Activated naive CD8-positive, alpha-beta T cell treated with anti-CD3 and anti-CD28 coated beads, Interleukin-2, amount 50 U/mL, for 16 hours (primary cell): ENCODE measurements around the gene SYT5.
A peak's percentile ranks its signal among the peaks of the same experiment; 100 is the strongest.
"Not testable (repeated sequence)": the region's sequence is repeated elsewhere in the genome, so short reads cannot be mapped to it uniquely, and the experiment has no call there.

Experiments
- DNase-seq: peaks from one replicate; pipeline ENCODE4 v3.0.0-alpha.2; 2020; ENCODE audit warnings: low read depth, low spot score

Gene SYT5

GRCh38 chr19:55179606-55180484 lies at the start of gene SYT5:
Gene SYT5 (minus strand): TSS chr19:55180289. CDS start chr19:55179041, 1,248 bp downstream.
- DNase-seq, result peak; percentile 42

GRCh38 chr19:55229789-55230182 lies 49.7 kb upstream of the SYT5 start:
- DNase-seq, result no peak

DNA sequence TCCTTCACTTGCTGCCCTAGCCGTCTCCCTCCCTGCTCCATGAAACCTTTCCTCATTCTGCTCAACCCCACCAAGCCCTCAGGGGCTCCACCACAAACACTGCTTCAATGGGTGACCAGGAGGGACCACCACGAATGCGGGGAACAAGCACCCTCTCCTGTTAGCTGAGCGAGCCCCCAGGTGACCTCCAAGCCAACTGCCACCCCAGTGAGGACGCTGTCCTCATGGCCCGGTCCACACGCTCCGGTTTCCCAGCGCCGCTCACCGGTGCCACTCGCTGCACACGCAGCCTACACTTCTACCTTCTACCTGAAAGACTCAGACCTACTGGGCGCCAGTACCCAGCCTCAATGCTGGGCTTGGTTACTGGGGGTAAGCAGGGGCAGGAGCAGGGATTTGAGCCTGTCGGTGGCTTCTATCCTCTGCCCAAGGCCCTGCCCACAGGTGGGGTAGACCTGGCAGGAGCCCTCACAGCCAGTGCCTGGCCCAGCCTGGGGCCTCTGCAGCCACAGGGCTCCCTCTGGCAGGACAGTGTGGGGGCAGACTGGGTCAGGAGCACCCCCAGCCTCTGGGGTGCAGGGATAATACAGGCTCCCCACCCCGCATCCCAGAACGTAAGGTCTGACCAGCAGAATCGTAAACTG lies 49.2 kb upstream of the SYT5 start:
- DNase-seq, result no peak

GRCh38 chr19:55228403-55229031 lies 48.4 kb upstream of the SYT5 start, which contains the start of gene TMEM86B:
Gene TMEM86B (minus strand): TSS chr19:55228763. CDS start chr19:55228741, 22 bp downstream.
- no peak for DNase-seq

- no peak for DNase-seq
These were observed 47.9 kb upstream of the SYT5 start for GRCh38 chr19:55228015-55228391.

DNA sequence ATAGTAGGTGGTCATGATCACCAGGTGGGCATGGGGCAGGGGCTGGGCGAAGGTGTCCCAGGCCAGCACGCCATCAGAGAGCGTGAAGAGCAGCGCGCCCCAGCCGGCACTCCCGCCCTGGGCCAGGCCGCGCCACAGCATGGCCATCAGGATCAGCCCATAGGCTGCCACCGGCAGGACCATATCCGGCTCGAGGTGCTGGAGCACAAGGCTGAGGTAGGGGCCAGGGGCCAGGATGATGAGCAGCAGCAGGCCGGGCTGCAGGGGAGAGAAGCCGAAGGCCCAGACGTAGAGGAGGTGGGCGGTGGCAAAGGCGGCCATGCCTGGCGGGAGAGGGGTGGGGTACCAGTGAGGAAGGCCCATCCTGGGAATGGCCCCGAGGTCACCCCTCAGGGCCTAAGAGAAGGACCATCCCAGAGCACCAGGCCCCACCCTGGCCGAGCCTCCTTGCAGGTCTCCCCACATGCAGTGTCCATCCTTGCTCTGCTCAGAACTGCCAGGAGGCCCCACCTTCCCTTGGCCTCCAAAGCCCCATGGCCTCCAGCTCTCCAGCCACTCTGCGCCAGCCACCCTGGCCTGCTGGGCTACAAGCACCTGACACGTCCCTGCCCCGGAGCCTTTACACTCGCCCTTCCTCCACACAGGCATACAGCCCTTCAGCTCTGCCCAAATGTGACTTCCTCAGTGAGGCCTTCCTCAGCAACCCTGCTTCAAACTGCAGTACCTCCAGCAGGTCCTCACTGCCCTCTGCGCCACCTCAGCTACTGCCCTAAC lies 47.3 kb upstream of the SYT5 start:
- DNase-seq, result no peak

DNA sequence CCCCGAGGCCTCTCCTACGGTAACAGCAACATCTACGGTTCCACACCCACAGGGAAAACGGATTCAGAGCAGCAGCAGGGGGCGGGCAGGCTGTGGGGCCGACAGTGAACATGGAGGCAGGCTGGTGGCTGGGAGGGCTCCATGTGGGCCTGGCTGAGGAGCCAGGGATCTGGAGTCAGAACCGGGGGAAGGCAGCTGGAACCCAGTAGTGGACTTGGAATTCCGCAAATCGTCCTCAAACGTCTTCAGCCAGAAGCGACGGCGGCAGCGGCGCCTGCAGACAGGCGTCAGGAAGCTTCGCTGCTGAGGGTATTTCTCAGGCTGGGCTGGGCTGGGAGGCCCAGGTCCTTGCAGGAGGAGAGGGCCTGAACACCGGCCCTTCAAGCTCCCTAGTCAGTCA lies 46.7 kb upstream of the SYT5 start:
- no peak for DNase-seq

DNA sequence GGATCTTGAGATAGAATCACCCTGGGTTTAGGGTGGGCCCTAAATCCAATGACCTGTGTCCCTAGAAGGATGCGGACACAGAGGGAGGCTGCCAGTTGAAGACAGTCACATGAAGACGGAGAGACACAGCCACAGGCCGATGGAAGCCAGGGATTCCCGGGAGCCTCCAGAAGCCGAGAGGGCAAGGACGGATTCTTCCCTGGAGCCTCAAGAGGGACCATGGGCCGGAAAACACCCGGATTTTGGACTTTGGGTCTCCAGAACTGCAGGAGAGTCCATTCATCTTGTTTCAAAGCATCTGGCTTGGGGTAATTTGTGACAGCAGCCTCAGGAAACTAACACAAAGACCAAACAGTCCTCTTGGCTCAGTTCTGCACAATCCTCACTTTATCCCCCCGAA lies 46.2 kb upstream of the SYT5 start:
- no peak for DNase-seq

DNA sequence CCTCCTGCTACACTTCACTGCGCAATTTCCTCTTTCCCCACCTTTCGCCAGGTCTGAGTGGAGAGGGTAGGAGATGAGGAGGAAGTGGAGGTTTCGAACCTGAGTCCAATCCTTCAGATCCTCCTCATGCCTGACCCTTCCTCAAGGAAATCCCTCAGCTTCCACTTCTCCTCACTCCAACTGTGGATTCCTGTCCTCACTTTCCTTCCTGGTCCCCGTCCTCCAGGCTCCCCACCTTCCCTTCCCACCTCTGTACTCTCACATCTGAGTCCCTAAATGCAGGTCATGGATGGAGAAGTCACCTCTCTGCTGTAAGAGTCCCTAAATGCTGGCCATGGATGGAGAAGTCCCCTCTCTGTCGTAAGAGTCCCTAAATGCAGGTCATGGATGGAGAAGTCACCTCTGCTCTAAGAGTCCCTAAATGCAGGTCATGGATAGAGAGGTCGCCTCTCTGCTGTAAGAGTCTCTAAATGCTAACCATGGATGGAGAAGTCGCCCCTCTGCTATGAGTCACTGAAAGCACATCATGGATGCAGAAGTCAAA lies 45.4 kb upstream of the SYT5 start:
- no peak for DNase-seq

- DNase-seq, result not testable (repeated sequence)
These were observed 44.8 kb upstream of the SYT5 start for GRCh38 chr19:55224679-55225414.

GRCh38 chr19:55224038-55224665 lies 44.1 kb upstream of the SYT5 start:
- DNase-seq, result no peak

DNA sequence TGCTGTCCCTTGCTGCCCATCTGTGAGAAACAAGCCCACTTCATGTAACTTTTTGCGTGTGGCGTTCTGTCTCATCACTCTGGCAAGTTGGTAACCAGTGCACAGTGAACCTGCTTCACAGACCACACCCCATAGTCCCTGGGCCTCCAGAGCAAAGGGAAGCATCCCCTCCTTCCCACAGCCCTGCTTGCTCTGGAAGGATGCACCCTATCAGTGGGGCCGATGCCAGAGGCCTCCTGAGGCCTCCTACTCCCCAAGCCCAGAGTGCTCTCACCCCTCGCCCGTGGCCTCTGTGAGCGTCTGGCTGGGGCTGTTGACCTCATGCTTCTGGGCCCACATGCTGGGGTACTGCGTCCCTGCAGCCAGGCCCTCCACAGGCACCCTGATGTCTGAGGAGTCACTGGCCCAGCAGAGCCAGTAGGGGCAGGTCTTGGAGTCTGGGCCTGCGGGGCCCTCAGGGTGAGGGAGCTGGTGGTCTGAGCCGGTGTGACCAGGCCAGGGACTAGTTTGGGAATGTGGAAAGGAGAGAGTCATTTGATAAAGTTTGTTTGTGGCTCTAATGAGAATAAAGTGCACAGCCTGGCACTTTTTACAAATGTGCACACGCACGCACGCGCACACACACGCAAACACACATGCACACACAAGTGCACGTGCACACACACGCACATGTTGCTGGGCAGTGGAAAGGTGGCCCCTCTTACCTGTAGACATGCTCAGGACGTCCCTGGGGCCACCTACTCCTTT lies 43.4 kb upstream of the SYT5 start:
- no peak for DNase-seq

GRCh38 chr19:55220525-55220924 lies 40.4 kb upstream of the SYT5 start:
- no peak for DNase-seq

GRCh38 chr19:55216461-55217198 lies 36.5 kb upstream of the SYT5 start:
- DNase-seq, result no peak

GRCh38 chr19:55213547-55213946 lies 33.5 kb upstream of the SYT5 start:
- DNase-seq, result no peak

DNA sequence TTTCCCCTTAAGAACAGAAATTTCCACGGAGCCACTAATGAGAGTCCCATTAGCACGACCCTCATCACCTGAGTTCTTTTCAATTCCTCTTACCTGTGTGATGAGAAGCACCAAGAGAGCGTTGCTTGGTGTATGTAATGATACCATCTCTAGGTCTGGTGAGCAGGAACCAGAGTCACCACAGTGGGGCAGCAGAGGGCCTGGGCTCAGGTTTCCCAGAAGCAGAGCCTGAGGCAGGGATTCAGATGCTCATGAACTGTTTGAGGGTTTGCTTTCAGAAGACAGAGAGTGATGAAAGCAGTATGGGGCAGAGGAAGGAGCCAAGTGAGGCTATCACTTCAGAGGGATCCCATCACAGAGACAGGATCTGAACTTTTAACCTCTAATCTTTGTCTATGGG lies 32.4 kb upstream of the SYT5 start:
- no peak for DNase-seq

GRCh38 chr19:55209693-55210472 lies 29.8 kb upstream of the SYT5 start:
- DNase-seq, result no peak
